H1 (cell line): ENCODE results near the gene NOSIP. TPM values are rescaled to one million over a fixed set of nuclear protein-coding genes. Genes with fewer than 3 reads are reported as not detected.

Experiments
- BCL11A ChIP-seq, 2 experiments: IDR thresholded peaks; one replicate each; pipeline ENCODE4 v1.6.1; 2011; ENCODE audit warnings: low read depth in 2 of 2, low read length in 2 of 2, mild to moderate bottlenecking in 2 of 2
- CHD2 ChIP-seq: IDR thresholded peaks from 2 replicates; pipeline ENCODE4 v1.6.1; 2012; ENCODE audit warnings: low read length, improper control_type of control experiment
- GTF2F1 ChIP-seq: IDR thresholded peaks from 2 replicates; pipeline ENCODE4 v1.6.1; 2012; ENCODE audit warnings: low read depth, low read length, improper control_type of control experiment, borderline replicate concordance
- HDAC6 ChIP-seq: IDR thresholded peaks from one replicate; pipeline ENCODE4 v1.7.1; 2012; ENCODE audit warnings: low read depth, mild to moderate bottlenecking, inconsistent platforms, low read length, moderate library complexity
- NANOG ChIP-seq: IDR thresholded peaks from 2 replicates; pipeline ENCODE4 v1.6.1; 2011; ENCODE audit warnings: low read length, low read depth, mild to moderate bottlenecking, inconsistent platforms; ENCODE audit not compliant: insufficient read depth, poor library complexity, severe bottlenecking
- polyA plus RNA-seq, 7 experiments: library from polyadenylated mRNA; depleted of rRNA in 3 of 7; stranded (reverse) in 5 of 7; unstranded in 2 of 7; fragments of >200 nt in 5 of 7; fragments of 200-250 nt in 2 of 7; gene quantifications; 1 replicate in 5 of 7; 2 replicates in 1 of 7; 4 replicates in 1 of 7; pipeline versions ENCODE4 v1.2.1 to v1.2.3, GENCODE V29; 2011 to 2013; ENCODE audit warnings: missing spikeins in 2 of 7, mixed read lengths in 2 of 7
- total RNA-seq: library from RNA; stranded (reverse); fragmentation: NEBNext Ultra II Directional; extraction: Animal tissue kit (Norgen Biotek cat#: 25700); gene quantifications from 2 replicates; pipeline ENCODE4 v1.2.1, GENCODE V29; 2021

NOSIP gene
- total and polyA plus RNA-seq, 2 of the 8 experiments (the other 6 are each of a cell fraction or from before 2014, with no cell fraction given) = 85.1 to 192 TPM

DNA sequence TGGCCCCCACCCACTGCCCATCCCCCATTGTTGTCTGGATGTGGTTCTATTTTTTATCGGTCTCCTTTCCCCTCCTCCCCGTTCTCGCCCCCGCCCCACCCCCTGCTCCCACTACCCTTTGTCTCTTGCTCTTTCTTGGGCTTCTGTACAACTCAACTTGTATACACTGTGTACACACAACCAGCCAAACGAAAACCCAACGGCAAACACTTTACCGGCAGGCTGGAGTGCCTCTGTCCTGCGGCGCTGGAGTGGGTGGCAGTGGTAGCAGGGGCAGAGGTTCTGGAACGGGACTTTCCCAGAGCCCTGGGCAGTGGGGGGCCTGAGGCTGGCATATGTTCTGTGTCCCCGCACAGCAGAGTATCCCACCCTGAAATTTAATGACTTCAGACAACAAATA, 45.9 kb upstream of the NOSIP start (continued):
- no peak for TF ChIP-seq NANOG
- no peak for TF ChIP-seq HDAC6
- no peak for TF ChIP-seq GTF2F1
- no peak for TF ChIP-seq CHD2
- TF ChIP-seq BCL11A (IDR thresholded peaks at IDR 0.05; ENCODE audit: low read depth in 2 of 2, low read length in 2 of 2) = no peak
